Measurements from ENCODE around the gene SNAI1. TPM values are rescaled to one million over a fixed set of nuclear protein-coding genes. Genes with fewer than 3 reads are reported as not detected.

SNAI1 gene
- total RNA-seq, 2 donors from 2014 or later, result 0.78 to 3.3 TPM

GRCh38 chr20:50017576-50018248, 34.9 kb downstream of the SNAI1 start:
- Histone ChIP-seq H3K27me3 (no peaks in the 10 kb centered on the region), H3K27ac (no peak overlapping the region), H3K36me3 (replicated peaks in 1 of 2; ENCODE audit: insufficient read depth in 1 of 2, low read depth in 2 of 2) (no peaks in the 10 kb centered on the region), H3K9me3 (no peaks in the 10 kb centered on the region), H3K4me1 (no peaks in the 10 kb centered on the region), H3K4me3 (no peak overlapping the region)
- DNase-seq (no peak), ATAC-seq (no peak)
- intact Hi-C loops (cut with DNase I), result no loop called here
- TF ChIP-seq POLR2A (IDR thresholded peaks at IDR 0.05) (no peak), CTCF (IDR thresholded peaks at IDR 0.05) (no peak)
- 61 to 75% methylated on average over 4 of the region's 4 CpGs for WGBS, 2 donors

- TF ChIP-seq POLR2A (IDR thresholded peaks at IDR 0.05), result no peak
- no peak for TF ChIP-seq CTCF (IDR thresholded peaks at IDR 0.05)
- Histone ChIP-seq H3K27ac (no peak overlapping the region), H3K27me3 (no peaks in the 10 kb centered on the region), H3K9me3 (no peaks in the 10 kb centered on the region), H3K4me3 (no peak overlapping the region), H3K36me3 (replicated peaks in 1 of 2; ENCODE audit: insufficient read depth in 1 of 2, low read depth in 2 of 2) (no peaks in the 10 kb centered on the region), H3K4me1 (no peaks in the 10 kb centered on the region)
- no peak for ATAC-seq
- intact Hi-C loops (cut with DNase I), result no loop called here
- DNase-seq, result peak in 3 of 4 donors; percentile 47 to 60 (median 55)
- 60 to 62% methylated on average over 10 to 13 of the region's 13 CpGs for WGBS, 2 donors
Measured at GRCh38 chr20:50019466-50020256, 36.9 kb downstream of the SNAI1 start.

GRCh38 chr20:50020288-50020687, 37.5 kb downstream of the SNAI1 start:
- ATAC-seq (no peak), DNase-seq (no peak)
- Histone ChIP-seq H3K36me3 (replicated peaks in 1 of 2; ENCODE audit: insufficient read depth in 1 of 2, low read depth in 2 of 2) (no peaks in the 10 kb centered on the region), H3K27ac (no peak overlapping the region), H3K4me1 (no peaks in the 10 kb centered on the region), H3K9me3 (no peaks in the 10 kb centered on the region), H3K4me3 (no peak overlapping the region), H3K27me3 (no peaks in the 10 kb centered on the region)
- no peak for TF ChIP-seq POLR2A (IDR thresholded peaks at IDR 0.05)
- no peak for TF ChIP-seq CTCF (IDR thresholded peaks at IDR 0.05)
- intact Hi-C loops (cut with DNase I), result no loop called here
- WGBS, 2 donors, result 58 to 65% methylated on average over 3 of the region's 3 CpGs

GRCh38 chr20:50022676-50023075, 39.9 kb downstream of the SNAI1 start:
- H3K27me3 ChIP-seq, result no peaks in the 10 kb centered on the region
- H3K27ac ChIP-seq, result no peak overlapping the region
- H3K9me3 ChIP-seq, result no peaks in the 10 kb centered on the region
- DNase-seq (no peak), ATAC-seq (no peak)
- intact Hi-C loops (cut with DNase I), result no loop called here
- H3K4me3 ChIP-seq, result no peak overlapping the region
- H3K4me1 ChIP-seq, result no peaks in the 10 kb centered on the region
- 82 to 93% methylated on average over 6 of the region's 6 CpGs for WGBS, 2 donors
- TF ChIP-seq CTCF (IDR thresholded peaks at IDR 0.05) (no peak), POLR2A (IDR thresholded peaks at IDR 0.05) (no peak)
- no peaks in the 10 kb centered on the region for H3K36me3 ChIP-seq (replicated peaks in 1 of 2; ENCODE audit: insufficient read depth in 1 of 2, low read depth in 2 of 2)

All from body of pancreas (tissue), 4 donors.